Stimulated activated CD8-positive, alpha-beta memory T cell treated with anti-CD3 and anti-CD28 coated beads, Interleukin-2, amount 100 ng/mL, for 48 hours (primary cell): Measurements from ENCODE around the gene GSG1L.

Experiments
- DNase-seq, 2 donors: peaks; one replicate each; pipeline ENCODE4 v3.0.0-alpha.2; 2020; ENCODE audit warnings: low read depth in 2 of 2

GSG1L gene

GRCh38 chr16:27852681-27853080 lies 210.8 kb downstream of the GSG1L start:
- no peak for DNase-seq

- DNase-seq, result no peak
These were observed 211.4 kb downstream of the GSG1L start for GRCh38 chr16:27852116-27852515.

GRCh38 chr16:27851586-27851985 lies 211.9 kb downstream of the GSG1L start:
- no peak for DNase-seq

GRCh38 chr16:27849621-27850020 lies 213.9 kb downstream of the GSG1L start:
- no peak for DNase-seq

- DNase-seq, result no peak
These were observed 216.4 kb downstream of the GSG1L start for GRCh38 chr16:27847030-27847550.

GRCh38 chr16:27844826-27845225 lies 218.7 kb downstream of the GSG1L start:
- no peak for DNase-seq

- no peak for DNase-seq
These were observed 219.7 kb downstream of the GSG1L start for GRCh38 chr16:27843800-27844199.

GRCh38 chr16:27841911-27842310 lies 221.6 kb downstream of the GSG1L start:
- DNase-seq, result no peak

GRCh38 chr16:27841061-27841801 lies 222.3 kb downstream of the GSG1L start:
- DNase-seq, result no peak

- DNase-seq, result no peak
These were observed 223.0 kb downstream of the GSG1L start for GRCh38 chr16:27840311-27841060.

- DNase-seq, result no peak
These were observed 224.1 kb downstream of the GSG1L start for GRCh38 chr16:27839419-27839818.

- no peak for DNase-seq
These were observed 224.9 kb downstream of the GSG1L start for GRCh38 chr16:27838536-27839175.

- no peak for DNase-seq
These were observed 233.5 kb downstream of the GSG1L start for GRCh38 chr16:27829975-27830374.

- DNase-seq, result no peak
These were observed 234.8 kb downstream of the GSG1L start for GRCh38 chr16:27828671-27829070.

- DNase-seq, result no peak
These were observed 235.7 kb downstream of the GSG1L start for GRCh38 chr16:27827765-27828164.

- DNase-seq, result no peak
These were observed 236.6 kb downstream of the GSG1L start for GRCh38 chr16:27826893-27827289.

GRCh38 chr16:27826081-27826892 lies 237.2 kb downstream of the GSG1L start:
- no peak for DNase-seq

- DNase-seq, result no peak
These were observed 238.7 kb downstream of the GSG1L start for GRCh38 chr16:27824786-27825185.

GRCh38 chr16:27824006-27824405 lies 239.5 kb downstream of the GSG1L start:
- DNase-seq, result no peak

GRCh38 chr16:27823421-27823820 lies 240.1 kb downstream of the GSG1L start:
- no peak for DNase-seq

GRCh38 chr16:27822996-27823395 lies 240.5 kb downstream of the GSG1L start:
- no peak for DNase-seq

- DNase-seq, result no peak
These were observed 241.0 kb downstream of the GSG1L start for GRCh38 chr16:27822529-27822928.
